HG03025 (cell line): ENCODE measurements around the gene PGR.
A peak's percentile ranks its signal among the peaks of the same experiment; 100 is the strongest.
"Not testable (repeated sequence)": the region's sequence is repeated elsewhere in the genome, so short reads cannot be mapped to it uniquely, and the experiment has no call there.

Experiments used
- ATAC-seq: cut with Tn5 transposase; IDR thresholded peaks from one replicate; pipeline ENCODE4 v1.9.1; 2021; ENCODE audit warnings: mild to moderate bottlenecking, moderate library complexity; ENCODE audit not compliant: unreplicated experiment, low FRiP score

Gene PGR

DNA sequence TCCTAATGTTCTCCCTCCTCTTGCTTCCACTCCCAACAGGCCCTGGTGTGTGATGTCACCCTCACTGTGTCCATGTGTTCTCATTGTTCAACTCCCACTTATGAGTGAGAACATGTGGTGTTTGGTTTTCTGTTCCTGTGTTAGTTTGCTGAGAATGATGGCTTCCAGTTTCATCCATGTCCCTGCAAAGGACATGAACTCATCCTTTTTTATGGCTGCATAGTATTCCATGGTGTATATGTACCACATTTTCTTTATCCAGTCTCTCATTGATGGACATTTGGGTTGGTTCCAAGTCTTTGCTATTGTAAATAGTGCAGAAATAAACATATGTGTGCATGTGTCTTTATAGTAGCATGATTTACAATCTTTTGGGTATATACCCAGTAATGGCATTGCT, 115.9 kb downstream of the PGR start:
- not testable (repeated sequence) for ATAC-seq

DNA sequence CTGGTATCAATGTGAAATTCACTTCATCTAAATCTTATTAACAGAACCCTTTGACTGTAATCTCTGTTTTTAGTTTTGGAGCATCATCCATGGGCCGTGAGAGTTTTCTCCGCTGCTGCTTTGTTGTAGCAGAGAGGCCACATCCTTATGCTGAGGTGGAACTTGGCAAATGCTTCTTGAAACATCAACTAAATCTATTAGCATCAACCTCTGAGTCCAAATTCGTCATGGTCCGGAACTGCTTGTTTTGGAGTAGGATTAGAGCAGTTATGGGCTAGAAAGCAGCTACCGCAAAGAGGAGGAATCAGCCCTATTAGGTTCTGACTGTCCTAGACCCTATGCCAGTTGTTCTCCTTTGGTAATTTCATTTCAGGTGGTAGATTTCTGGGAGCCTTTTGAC, 117.7 kb downstream of the PGR start:
- ATAC-seq = no peak

- ATAC-seq = no peak
Measured at GRCh38 chr11:101010899-101011298, 118.7 kb downstream of the PGR start.

DNA sequence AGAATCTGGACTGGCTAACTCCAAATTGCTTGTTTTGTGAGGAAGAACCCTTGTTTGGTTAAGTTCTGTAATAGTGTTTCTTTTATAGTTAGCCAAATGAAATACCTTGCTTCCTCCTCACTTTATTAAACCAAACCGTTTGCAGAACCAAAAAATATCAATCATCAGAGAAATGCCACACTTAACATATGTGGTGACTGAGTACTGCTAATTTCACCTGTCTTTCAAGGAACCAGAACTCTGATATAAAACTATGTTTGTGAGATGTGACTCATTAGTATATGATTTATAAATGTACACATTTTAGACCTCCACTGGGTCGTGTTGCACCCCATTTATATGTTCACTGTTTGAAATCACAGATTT, 119.9 kb downstream of the PGR start:
- ATAC-seq = no peak

- ATAC-seq = no peak
Measured at GRCh38 chr11:101008961-101009689, 120.5 kb downstream of the PGR start.

DNA sequence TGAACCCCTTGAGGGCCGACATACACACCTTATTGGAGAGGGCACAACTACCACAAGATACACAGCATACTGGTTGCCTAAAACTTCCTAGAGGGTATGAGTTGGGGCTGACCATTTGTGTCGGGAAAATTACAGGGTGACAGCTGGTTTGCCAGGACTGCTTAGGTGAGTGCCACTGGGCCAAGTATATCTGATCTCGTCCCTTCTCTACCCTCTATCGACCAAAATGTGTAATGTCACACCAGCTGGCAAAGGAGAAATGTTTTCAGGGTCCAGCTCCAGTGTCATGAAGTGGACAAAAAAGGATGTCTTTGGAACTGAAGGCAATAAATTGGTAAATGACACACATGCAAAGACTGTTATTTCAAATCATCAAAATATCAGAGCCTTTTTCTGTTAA, 126.1 kb downstream of the PGR start:
- ATAC-seq = no peak

DNA sequence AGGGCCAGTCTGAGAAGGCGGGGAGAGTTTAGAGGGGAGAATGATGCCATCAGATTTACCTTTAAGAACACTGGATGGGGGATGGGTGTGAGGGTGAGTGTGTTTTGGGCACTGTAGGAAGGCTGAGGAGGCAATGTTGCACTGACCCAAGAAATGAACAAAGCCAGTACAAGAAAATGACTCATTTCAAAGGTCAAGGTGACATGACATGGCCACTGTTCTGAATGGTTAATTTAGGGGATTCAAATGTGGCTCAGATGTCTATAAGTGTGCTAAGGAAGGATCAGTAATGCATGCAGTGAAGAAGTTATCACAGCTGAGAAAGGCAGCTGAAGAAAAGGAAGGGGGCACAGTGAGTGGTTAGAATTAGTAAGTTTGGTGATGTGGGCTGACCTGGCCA, 129.9 kb downstream of the PGR start:
- ATAC-seq = no peak

DNA sequence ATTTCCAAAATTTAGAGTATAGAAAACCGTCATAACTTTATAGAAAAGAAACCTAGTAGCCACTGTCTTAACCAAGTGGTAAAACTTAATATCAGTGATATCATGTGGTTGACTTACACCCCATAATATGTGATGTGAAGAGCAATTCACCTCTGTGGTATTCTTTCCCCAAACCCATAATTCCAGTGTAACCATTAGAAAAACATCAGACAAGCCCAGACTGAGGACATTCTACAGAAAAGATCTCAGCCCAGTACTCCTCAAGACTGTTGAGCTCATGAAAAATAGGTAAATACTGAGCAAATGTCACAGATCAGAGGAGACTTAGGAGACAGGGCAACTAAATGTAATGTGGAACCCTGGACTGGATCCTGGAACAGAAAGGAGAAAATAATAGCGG, 134.6 kb downstream of the PGR start:
- no peak for ATAC-seq

DNA sequence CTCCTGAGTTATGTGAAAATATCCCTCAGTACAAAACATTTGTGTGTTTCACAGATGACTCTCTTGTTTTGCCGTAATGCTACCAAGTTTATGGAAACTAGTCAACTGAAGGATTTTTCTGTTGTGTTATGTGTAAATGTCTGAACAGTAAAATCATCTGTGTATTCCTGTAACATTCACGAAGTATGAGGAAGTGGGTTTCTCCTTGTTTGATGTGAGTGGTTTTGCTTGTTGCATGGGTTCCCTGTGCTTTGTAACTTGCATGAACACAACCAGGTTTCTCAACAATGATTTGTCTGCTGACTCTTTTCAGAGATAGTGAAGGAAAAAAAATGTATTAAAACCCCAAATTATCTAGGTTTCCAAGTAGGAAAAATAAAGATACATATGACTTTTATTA, 138.1 kb downstream of the PGR start:
- ATAC-seq = no peak

DNA sequence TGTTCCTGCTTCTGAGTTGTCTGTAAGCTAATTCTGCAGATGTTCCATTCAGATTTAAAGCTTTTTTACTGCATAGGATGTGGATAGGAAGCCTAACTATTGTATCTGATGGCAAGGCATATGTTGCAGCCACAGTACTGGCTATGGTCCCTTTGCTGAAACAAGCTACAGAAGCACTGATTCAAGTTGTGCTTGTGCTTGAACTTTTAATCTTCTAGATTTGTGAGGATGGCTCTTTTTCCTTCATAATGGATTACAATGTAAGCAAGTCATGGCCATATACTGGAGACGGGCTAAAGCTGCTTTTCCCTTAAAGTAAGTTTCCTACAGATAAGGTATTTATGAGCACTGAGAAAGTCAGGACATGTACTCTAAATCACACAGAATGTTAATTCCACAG, 138.7 kb downstream of the PGR start:
- no peak for ATAC-seq

DNA sequence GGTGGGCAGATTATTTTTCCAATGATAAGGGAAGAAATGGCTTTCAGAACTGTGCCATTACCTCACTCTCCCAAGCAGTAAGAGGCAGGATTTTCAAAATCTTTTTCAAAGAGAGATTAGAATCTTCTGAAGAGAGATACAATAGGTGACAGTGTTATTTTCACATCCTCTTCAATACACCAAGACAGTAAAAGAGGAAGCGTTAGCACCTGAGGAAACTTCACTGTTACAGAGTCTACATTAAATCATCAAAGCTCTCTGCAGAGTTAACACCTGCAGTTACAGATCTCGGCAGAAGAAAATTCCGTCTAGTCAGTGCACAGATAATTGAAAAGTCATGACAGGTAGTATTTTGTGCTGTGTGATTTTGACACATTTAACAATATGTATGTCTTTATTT, 144.9 kb downstream of the PGR start:
- ATAC-seq = peak; percentile 96

- no peak for ATAC-seq
Measured at GRCh38 chr11:100981196-100981824, 148.3 kb downstream of the PGR start.

DNA sequence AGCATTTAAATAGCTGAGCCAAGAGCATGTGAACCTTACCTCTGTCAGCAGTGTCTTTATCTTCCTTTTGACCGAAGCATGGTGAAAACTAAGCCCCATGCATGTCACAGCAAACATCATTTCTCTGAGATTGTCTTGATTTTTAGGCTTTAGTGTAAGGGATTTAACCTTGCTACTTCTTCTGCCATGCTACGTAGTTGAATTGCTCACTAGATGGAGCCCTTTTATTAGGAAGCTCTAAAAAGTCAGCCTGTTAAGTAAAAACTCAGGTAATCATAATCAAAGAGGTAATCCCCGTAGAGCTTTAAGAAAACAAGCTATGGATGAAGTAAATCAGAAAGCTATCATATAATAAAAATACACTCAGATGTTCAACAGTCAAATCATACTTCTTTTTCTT, 149.5 kb downstream of the PGR start:
- no peak for ATAC-seq
